Stimulated activated CD8-positive, alpha-beta memory T cell treated with anti-CD3 and anti-CD28 coated beads, Interleukin-15, amount 100 ng/mL, for 4 hours (primary cell): ENCODE data around the gene TMEM236.
"Not testable (repeated sequence)": the region's sequence is repeated elsewhere in the genome, so short reads cannot be mapped to it uniquely, and the experiment has no call there.

Source experiments
- DNase-seq, 2 donors: peaks; one replicate each; pipeline ENCODE4 v3.0.0-alpha.2; 2020; ENCODE audit warnings: low read depth in 2 of 2

Gene TMEM236, protein sequence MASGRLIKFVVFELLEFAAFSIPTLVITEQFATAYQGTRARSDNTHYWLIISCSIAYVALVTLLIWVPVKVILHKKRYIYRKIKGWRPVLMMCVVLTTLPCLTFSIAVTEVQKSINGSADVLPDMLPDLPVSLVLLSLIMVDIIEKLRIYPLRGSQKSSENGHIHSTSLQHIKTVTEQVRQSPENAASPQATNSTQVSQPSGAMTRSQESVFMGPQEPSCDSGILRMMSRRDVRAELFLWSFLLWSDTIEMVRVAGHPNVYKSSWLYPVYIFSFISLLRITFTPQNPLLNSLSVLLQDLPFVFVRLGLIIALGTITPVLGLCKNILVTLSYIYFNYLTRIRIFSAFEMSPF

GRCh38 chr10:17751781-17752445, at the start of gene TMEM236:
Gene TMEM236, plus strand, starts transcription at chr10:17752201. Its CDS starts 95 bp downstream, at chr10:17752296.
- DNase-seq = no peak

DNA sequence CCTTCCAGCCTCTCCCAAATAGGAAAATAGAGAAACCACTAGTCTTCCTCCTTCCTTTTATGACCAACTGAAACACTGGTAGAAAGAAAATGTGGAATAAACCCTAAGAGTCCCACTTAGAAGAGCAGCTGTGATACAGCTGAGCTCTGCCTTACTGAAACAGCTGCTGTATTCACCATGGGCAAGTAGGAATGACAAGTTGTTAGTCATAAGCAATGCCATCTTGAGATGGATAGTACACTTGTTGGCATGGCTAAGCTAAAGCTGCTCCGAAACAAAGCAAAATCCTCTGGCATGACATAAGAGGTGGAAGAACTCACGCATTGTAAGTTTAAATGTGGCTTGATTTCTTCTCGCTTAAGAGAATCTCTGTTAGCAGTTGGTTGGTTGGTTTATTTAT, 48.3 kb upstream of the TMEM236 start:
- no peak for DNase-seq

DNA sequence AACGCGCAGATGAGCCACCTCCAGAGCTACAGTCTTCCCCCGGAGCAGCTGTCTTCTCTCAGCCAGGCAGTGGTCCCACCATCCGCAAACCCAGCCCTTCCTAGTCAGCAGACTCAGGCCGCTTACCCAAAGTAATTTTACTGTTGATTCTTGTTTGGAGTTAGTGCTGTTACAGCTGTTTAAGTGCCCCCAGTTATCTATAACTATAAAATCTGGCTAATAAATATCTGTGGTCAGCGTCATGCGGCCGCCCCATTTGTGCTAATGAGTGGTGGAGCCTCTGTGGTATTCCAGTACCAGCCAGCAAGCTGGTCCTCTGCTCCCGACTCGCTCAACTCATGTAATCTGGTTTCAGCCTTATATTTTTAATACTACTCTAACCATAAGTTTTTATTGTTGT, 43.2 kb upstream of the TMEM236 start:
- no peak for DNase-seq

DNA sequence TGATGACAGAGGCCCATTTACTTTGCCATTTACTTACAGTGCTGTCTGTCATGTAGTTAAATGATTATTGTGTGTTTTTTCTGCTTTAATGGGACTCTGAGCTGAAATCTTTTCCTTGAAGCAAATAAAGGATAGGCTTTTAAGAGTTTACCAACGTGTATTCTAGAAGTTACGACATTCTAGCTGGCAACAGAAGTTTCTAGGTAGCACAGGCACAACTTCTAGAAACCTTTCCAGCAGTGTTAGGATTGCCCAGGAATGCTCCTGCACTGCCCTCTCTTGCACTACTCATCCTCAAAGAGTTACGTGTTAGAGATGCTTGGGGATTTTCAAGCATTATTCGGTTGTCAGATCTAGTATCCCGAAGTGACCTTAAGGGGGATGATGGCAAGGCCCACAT, 42.5 kb upstream of the TMEM236 start:
- no peak for DNase-seq

DNA sequence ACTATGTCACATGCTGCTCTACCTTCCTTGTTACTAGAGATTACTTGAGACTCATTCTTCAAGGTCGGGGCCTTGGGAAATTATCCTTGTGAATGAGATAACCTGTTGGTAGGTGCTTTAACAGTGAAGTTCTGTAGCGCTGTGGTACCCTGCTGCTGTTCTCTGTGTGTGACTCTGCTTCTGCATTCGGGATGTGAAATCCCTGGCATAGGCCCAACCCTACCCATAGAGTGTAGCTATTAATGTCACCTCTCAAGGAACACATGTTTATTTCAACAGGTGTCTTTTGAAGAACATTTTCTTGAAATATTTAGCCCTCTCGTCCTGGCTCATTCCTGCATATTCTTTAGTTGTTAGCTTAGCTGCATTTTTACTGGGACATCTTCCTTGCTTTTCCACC, 41.8 kb upstream of the TMEM236 start:
- no peak for DNase-seq

- no peak for DNase-seq
These were observed 39.9 kb upstream of the TMEM236 start for GRCh38 chr10:17712053-17712452.

DNA sequence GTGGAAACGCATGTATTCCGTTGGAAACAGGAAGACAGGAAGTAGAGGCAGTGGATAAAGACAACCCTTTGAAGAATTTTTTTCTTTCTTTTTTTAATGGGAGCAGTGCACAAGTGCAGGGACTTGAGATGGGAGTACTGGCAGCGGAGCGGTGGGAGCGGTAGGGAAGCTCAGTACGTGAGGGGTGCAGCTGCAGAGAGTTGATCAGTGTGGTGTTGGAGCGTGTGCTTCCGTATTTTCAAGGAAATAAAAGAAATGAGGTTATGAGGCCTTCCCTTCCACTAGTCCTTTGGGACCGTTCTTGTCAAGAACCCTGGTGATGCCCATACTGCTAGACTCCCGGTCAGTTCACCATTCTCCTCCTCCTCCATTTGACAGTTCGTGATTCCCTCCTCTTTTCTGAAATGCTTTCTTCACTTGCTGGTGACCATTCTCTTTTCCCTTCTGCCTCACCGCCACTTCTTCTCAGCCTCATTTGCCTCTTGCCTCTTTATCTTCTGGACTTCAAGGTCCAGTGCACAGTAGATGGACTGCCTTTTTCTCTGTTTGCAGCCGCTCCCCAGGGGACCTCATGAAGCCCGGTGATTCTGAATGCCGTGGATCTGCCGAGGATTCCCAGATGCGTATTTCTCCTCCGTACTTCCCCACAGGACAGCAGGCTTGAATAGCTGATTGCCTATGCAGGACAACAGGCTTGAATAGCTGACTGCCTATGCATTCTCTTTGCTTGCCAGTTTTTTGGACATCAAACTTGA, 39.1 kb upstream of the TMEM236 start:
- DNase-seq = no peak

- DNase-seq = no peak
These were observed 38.2 kb upstream of the TMEM236 start for GRCh38 chr10:17713758-17714157.

DNA sequence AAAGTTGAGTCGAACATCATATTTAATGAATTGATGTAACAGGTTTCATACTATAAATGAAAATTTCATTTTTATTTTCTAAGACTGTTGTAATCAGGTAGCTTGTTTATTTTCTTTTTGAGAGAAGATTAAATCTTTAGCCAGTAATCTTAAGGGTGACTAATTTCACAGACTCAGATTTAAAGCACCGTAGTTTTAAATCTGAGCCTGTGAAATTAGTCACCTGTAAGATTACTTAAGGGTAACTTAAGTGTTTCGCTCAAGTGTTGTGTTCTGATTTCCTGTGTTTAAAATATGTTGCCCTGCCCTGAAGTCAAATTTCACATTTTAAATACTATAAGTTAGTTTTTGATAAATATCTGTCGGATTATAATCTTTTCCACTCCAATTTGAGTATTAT, 35.8 kb upstream of the TMEM236 start:
- DNase-seq = no peak

GRCh38 chr10:17722317-17723014, 29.5 kb upstream of the TMEM236 start:
- DNase-seq = not testable (repeated sequence)

DNA sequence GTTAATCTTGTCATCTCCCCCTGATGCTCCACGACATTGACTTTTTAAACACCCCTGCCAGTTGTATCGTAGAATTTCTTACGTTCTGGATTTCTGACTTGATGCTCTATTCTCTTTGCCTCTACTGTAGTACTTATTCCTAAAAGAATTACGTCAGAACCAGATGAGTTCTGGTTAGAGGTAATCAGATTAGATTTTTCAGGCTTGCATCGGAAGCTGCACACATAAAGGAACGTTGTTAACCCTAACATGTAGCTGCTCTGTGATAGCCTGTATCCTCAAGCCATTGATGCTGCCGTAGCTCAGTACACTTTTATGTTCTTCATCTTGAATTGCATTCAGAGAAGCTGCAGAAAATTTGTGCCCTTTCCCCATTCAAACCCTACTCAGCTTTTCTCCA, 26.3 kb upstream of the TMEM236 start:
- no peak for DNase-seq

DNA sequence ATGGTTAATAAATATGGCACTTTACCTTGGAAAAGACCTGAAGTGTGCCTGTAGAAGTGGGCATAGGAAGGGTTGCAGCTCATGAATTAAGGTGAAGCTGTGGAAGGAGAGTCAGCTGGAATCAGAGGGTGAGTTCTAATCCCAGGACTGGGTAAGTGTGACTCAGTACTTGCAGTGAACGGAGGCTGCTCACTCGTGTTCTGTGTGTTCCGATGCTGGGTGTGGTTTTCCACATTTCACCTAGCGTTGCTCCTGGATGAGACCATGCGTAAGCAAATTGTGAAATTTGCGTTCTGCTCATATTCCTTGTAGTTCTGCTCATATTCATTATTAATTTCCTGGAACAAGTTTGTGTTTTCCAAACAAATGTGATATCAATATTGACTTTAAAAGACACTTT, 22.4 kb upstream of the TMEM236 start:
- DNase-seq = no peak

- no peak for DNase-seq
These were observed 21.3 kb upstream of the TMEM236 start for GRCh38 chr10:17730667-17731066.

- DNase-seq = no peak
These were observed 20.5 kb upstream of the TMEM236 start for GRCh38 chr10:17731331-17732020.

GRCh38 chr10:17733620-17734019, 18.4 kb upstream of the TMEM236 start:
- no peak for DNase-seq

GRCh38 chr10:17734432-17735080, 17.4 kb upstream of the TMEM236 start:
- no peak for DNase-seq

- DNase-seq = no peak
These were observed 16.6 kb upstream of the TMEM236 start for GRCh38 chr10:17735166-17735941.

DNA sequence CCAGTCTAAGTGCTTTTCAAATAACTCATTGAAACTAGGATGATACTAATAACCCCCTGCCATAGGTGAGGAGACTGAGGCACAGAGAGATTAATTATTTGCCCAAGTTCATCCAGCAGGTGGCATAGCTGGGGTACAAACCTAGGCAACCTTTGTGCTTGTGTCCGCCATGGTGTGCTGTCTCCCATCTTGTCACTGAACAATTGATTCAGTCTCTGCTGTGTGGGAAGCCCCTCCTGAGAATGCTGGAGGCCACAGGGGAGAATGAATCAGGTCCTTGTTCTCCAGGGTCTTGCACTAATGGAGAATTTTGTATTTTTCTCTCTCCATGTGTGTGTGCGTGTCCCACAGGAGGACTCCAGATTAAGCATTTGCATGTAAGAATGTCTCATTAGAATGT, 15.8 kb upstream of the TMEM236 start:
- no peak for DNase-seq

- no peak for DNase-seq
These were observed 14.7 kb upstream of the TMEM236 start for GRCh38 chr10:17737027-17737965.
